WTC11 (cell line): ENCODE data around the gene LCA5L. TPM values are rescaled to one million over a fixed set of nuclear protein-coding genes. Genes with fewer than 3 reads are reported as not detected.

Source experiments
- ATAC-seq: fragments of 200-7000 bp; cut with Tn5 transposase; 2 replicates; pipeline ENCODE4 v1.10.0; 2021; ENCODE audit warnings: mild to moderate bottlenecking, moderate library complexity
- CTCF ChIA-PET: fragments of 300-600 bp; sonication (Branson Sonifier 250); formaldehyde crosslinking; loops from one replicate; lab custom pipeline; 2021; ENCODE audit warnings: antibody characterized with exemption; lab: Charles Lee
- POLR2A ChIA-PET: fragments of 350-600 bp; sonication (Branson Sonifier 250); formaldehyde crosslinking; loops from one replicate; lab custom pipeline; 2021; ENCODE audit warnings: antibody characterized with exemption; lab: Charles Lee
- DNase-seq: peaks from one replicate; pipeline ENCODE4 v3.0.0; 2021; ENCODE audit warnings: low spot score
- H3K27ac Mint-ChIP-seq: 2 replicates; pipeline ENCODE4 v1.8.0; 2021; ENCODE audit warnings: mixed read lengths
- H3K27me3 Mint-ChIP-seq: 2 replicates; pipeline ENCODE4 v1.8.0; 2021; ENCODE audit warnings: low read depth, mild to moderate bottlenecking, moderate library complexity, mixed read lengths
- H3K36me3 Mint-ChIP-seq: 2 replicates; pipeline ENCODE4 v1.8.0; 2021; ENCODE audit warnings: mixed read lengths
- H3K4me1 Mint-ChIP-seq: 2 replicates; pipeline ENCODE4 v1.8.0; 2022; ENCODE audit warnings: mixed read lengths
- H3K4me3 Mint-ChIP-seq: 2 replicates; pipeline ENCODE4 v1.8.0; 2021; ENCODE audit warnings: mild to moderate bottlenecking, moderate library complexity, mixed read lengths
- H3K9me3 Mint-ChIP-seq: 2 replicates; pipeline ENCODE4 v1.8.0; 2021; ENCODE audit warnings: mixed read lengths
- E2F1 ChIP-seq: sonication (generic); formaldehyde crosslinking; IDR thresholded peaks from 2 replicates; pipeline ENCODE4 v1.8.0; 2022; ENCODE audit warnings: mild to moderate bottlenecking, missing genetic modification reagents
- ETV6 ChIP-seq: sonication (generic); formaldehyde crosslinking; IDR thresholded peaks from 2 replicates; pipeline ENCODE4 v1.8.1; 2022; ENCODE audit warnings: mild to moderate bottlenecking, missing genetic modification reagents
- GTF2I ChIP-seq: fragments of 250-450 bp; sonication (Bioruptor Pico); conservative IDR thresholded peaks from 2 replicates; pipeline ENCODE4 v1.4.0; 2021; ENCODE audit warnings: mild to moderate bottlenecking
- HMGXB4 ChIP-seq: sonication (generic); formaldehyde crosslinking; IDR thresholded peaks from 2 replicates; pipeline ENCODE4 v1.8.1; 2023; ENCODE audit warnings: mild to moderate bottlenecking, moderate library complexity, missing genetic modification reagents
- NFATC4 ChIP-seq: fragments of 250-450 bp; sonication (Bioruptor Pico); IDR thresholded peaks from 2 replicates; pipeline ENCODE4 v1.9.0; 2021; ENCODE audit warnings: mild to moderate bottlenecking
- NR3C1 ChIP-seq: sonication (generic); formaldehyde crosslinking; conservative IDR thresholded peaks from 2 replicates; pipeline ENCODE4 v1.8.1; 2023; ENCODE audit warnings: low read depth, mild to moderate bottlenecking, missing genetic modification reagents
- SP1 ChIP-seq: sonication (generic); formaldehyde crosslinking; conservative IDR thresholded peaks from 2 replicates; pipeline ENCODE4 v1.8.1; 2022; ENCODE audit warnings: missing genetic modification reagents
- TEAD1 ChIP-seq: sonication (generic); formaldehyde crosslinking; IDR thresholded peaks from 2 replicates; pipeline ENCODE4 v1.8.0; 2022; ENCODE audit warnings: mild to moderate bottlenecking, missing genetic modification reagents
- ZNF121 ChIP-seq: sonication (generic); formaldehyde crosslinking; IDR thresholded peaks from 2 replicates; pipeline ENCODE4 v1.8.0; 2023; ENCODE audit warnings: missing genetic modification reagents
- ZNF281 ChIP-seq: sonication (generic); formaldehyde crosslinking; IDR thresholded peaks from 2 replicates; pipeline ENCODE4 v1.8.0; 2023; ENCODE audit warnings: mild to moderate bottlenecking, missing genetic modification reagents
- ZNF396 ChIP-seq: fragments of 250-450 bp; sonication (Bioruptor Pico); IDR thresholded peaks from 2 replicates; pipeline ENCODE4 v1.8.0; 2021; ENCODE audit warnings: mild to moderate bottlenecking, moderate library complexity, borderline replicate concordance
- total RNA-seq: library from RNA; stranded (reverse); gene quantifications from 3 replicates; pipeline ENCODE4 v1.2.3, GENCODE V29; 2021
- TF ChIP-seq, protein P1 (sequence below): fragments of 250-450 bp; sonication (Bioruptor Pico); IDR thresholded peaks from 2 replicates; pipeline ENCODE4 v1.9.0; 2021; ENCODE audit warnings: moderate library complexity, mild to moderate bottlenecking, inconsistent platforms, borderline replicate concordance
- TF ChIP-seq, protein P2 (sequence below): sonication (generic); formaldehyde crosslinking; IDR thresholded peaks from 2 replicates; pipeline ENCODE4 v1.8.0; 2022; ENCODE audit warnings: missing genetic modification reagents
- TF ChIP-seq, protein P3 (sequence below): sonication (generic); formaldehyde crosslinking; IDR thresholded peaks from 2 replicates; pipeline ENCODE4 v1.8.1; 2023; ENCODE audit warnings: mild to moderate bottlenecking, missing genetic modification reagents, moderate library complexity
- TF ChIP-seq, protein P4 (sequence below): fragments of 250-450 bp; sonication (Bioruptor Pico); IDR thresholded peaks from 2 replicates; pipeline ENCODE4 v1.8.0; 2021; ENCODE audit warnings: mild to moderate bottlenecking
- TF ChIP-seq, protein P5 (sequence below): fragments of 250-450 bp; sonication (Bioruptor Pico); IDR thresholded peaks from 2 replicates; pipeline ENCODE4 v2.1.2; 2022; ENCODE audit warnings: mild to moderate bottlenecking, moderate library complexity

Gene LCA5L
- total RNA-seq, 1 experiment from 2014 or later = 1.0 TPM

GRCh38 chr21:39377444-39378050, 68.0 kb downstream of the LCA5L start:
- CTCF ChIA-PET = interaction anchor here (1.1 kb wide), 1 partner anchor 10 kb away, joined by 3 read pairs; no protein-coding TSS in a partner anchor
- no peaks in the 10 kb centered on the region for H3K27me3 Mint-ChIP-seq
- no peak for ATAC-seq
- TF ChIP-seq, protein P1, sequence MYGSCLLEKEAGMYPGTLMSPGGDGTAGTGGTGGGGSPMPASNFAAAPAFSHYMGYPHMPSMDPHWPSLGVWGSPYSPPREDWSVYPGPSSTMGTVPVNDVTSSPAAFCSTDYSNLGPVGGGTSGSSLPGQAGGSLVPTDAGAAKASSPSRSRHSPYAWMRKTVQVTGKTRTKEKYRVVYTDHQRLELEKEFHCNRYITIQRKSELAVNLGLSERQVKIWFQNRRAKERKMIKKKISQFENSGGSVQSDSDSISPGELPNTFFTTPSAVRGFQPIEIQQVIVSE (CRISPR knock-in tag) = no peak
- TF ChIP-seq, protein P2, sequence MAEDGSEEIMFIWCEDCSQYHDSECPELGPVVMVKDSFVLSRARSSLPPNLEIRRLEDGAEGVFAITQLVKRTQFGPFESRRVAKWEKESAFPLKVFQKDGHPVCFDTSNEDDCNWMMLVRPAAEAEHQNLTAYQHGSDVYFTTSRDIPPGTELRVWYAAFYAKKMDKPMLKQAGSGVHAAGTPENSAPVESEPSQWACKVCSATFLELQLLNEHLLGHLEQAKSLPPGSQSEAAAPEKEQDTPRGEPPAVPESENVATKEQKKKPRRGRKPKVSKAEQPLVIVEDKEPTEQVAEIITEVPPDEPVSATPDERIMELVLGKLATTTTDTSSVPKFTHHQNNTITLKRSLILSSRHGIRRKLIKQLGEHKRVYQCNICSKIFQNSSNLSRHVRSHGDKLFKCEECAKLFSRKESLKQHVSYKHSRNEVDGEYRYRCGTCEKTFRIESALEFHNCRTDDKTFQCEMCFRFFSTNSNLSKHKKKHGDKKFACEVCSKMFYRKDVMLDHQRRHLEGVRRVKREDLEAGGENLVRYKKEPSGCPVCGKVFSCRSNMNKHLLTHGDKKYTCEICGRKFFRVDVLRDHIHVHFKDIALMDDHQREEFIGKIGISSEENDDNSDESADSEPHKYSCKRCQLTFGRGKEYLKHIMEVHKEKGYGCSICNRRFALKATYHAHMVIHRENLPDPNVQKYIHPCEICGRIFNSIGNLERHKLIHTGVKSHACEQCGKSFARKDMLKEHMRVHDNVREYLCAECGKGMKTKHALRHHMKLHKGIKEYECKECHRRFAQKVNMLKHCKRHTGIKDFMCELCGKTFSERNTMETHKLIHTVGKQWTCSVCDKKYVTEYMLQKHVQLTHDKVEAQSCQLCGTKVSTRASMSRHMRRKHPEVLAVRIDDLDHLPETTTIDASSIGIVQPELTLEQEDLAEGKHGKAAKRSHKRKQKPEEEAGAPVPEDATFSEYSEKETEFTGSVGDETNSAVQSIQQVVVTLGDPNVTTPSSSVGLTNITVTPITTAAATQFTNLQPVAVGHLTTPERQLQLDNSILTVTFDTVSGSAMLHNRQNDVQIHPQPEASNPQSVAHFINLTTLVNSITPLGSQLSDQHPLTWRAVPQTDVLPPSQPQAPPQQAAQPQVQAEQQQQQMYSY (CRISPR knock-in tag) = 0 out of 2 replicates have a peak, but pooled peaks have one; percentile 5
- TF ChIP-seq, all 79 proteins: peak for 1
- POLR2A ChIA-PET = no interaction called here
- no peak for DNase-seq
- peaks cover 25% of the 10 kb centered on the region for H3K4me1 Mint-ChIP-seq
- H3K9me3 Mint-ChIP-seq = no peaks in the 10 kb centered on the region
- peaks cover 3% of the 10 kb centered on the region; the same call in 1 of the 2 replicates for H3K36me3 Mint-ChIP-seq
- no peak overlapping the region for H3K27ac Mint-ChIP-seq
- H3K4me3 Mint-ChIP-seq = no peak overlapping the region

DNA sequence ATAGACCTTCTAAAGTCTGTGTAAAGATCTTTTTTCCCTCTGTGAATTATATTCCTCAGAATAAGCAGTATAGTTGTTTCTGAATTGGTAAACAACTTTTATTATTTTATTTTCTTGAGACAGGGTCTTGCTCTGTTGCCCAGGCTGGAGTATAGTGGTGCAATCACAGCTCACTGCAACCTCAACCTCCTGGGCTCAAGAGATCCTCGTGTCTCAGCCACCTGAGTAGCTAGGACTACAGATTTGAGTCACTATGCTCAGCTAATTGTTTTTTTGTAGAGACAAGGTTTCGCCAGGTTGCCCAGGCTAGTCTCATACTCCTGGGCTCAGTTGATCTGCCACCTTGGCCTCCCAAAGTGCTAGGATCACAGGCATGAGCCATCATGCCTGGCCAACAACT, 70.1 kb downstream of the LCA5L start:
- ChIA-PET CTCF (no interaction called here), POLR2A (no interaction called here)
- no peaks in the 10 kb centered on the region for H3K9me3 Mint-ChIP-seq
- no peak overlapping the region for H3K27ac Mint-ChIP-seq
- no peak for TF ChIP-seq ETV6 (CRISPR knock-in tag)
- TF ChIP-seq ZNF121 (CRISPR knock-in tag) = 0 out of 2 replicates have a peak, but pooled peaks have one; percentile 15
- no peak for TF ChIP-seq GTF2I (CRISPR knock-in tag)
- H3K36me3 Mint-ChIP-seq = no peaks in the 10 kb centered on the region
- H3K4me3 Mint-ChIP-seq = no peak overlapping the region
- peaks cover 16% of the 10 kb centered on the region for H3K4me1 Mint-ChIP-seq
- H3K27me3 Mint-ChIP-seq = no peaks in the 10 kb centered on the region
- ATAC-seq (no peak), DNase-seq (no peak)

DNA sequence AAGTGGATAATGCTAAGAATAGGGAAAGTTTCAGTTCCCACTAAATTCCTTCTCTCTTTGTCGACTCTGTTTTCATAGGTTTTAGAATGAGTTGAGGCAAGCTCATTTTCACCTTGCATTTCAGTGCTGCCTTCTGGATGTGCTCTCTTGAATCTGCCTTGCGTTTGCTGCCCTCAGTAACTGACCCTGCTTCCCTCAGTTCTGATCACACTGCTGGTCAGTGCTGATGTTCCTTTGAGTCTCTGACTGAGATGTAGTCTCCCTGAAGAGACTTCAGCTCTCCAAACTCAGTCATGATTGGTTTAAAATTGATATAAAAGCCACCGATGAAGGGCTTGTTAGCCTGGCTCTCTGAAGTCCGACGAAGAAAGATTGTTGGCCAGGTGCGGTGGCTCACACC, 71.5 kb downstream of the LCA5L start:
- ATAC-seq = no peak
- Mint-ChIP-seq H3K9me3 (no peaks in the 10 kb centered on the region), H3K4me1 (peaks cover 12% of the 10 kb centered on the region), H3K36me3 (no peaks in the 10 kb centered on the region), H3K4me3 (no peak overlapping the region), H3K27me3 (no peaks in the 10 kb centered on the region), H3K27ac (peak overlapping the region; percentile 20)
- DNase-seq = no peak
- ChIA-PET CTCF (interaction anchor here (0.9 to 1.7 kb wide), 8 partner anchors 10 to 191 kb away, joined by 3 to 12 read pairs (median 4); partner anchors contain the start of gene PSMG1), POLR2A (interaction anchor here (1.0 kb wide), 1 partner anchor 13 kb away, joined by 5 read pairs; no protein-coding TSS in a partner anchor)
- TF ChIP-seq ZNF281 = no peak
- TF ChIP-seq, protein P3, sequence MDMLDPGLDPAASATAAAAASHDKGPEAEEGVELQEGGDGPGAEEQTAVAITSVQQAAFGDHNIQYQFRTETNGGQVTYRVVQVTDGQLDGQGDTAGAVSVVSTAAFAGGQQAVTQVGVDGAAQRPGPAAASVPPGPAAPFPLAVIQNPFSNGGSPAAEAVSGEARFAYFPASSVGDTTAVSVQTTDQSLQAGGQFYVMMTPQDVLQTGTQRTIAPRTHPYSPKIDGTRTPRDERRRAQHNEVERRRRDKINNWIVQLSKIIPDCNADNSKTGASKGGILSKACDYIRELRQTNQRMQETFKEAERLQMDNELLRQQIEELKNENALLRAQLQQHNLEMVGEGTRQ = no peak
- no peak for TF ChIP-seq E2F1 (CRISPR knock-in tag)
- TF ChIP-seq NFATC4 = no peak
- TF ChIP-seq, protein P4, sequence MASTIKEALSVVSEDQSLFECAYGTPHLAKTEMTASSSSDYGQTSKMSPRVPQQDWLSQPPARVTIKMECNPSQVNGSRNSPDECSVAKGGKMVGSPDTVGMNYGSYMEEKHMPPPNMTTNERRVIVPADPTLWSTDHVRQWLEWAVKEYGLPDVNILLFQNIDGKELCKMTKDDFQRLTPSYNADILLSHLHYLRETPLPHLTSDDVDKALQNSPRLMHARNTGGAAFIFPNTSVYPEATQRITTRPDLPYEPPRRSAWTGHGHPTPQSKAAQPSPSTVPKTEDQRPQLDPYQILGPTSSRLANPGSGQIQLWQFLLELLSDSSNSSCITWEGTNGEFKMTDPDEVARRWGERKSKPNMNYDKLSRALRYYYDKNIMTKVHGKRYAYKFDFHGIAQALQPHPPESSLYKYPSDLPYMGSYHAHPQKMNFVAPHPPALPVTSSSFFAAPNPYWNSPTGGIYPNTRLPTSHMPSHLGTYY (CRISPR knock-in tag) = no peak
- TF ChIP-seq ZNF396 (CRISPR knock-in tag) = no peak
- TF ChIP-seq, protein P5, sequence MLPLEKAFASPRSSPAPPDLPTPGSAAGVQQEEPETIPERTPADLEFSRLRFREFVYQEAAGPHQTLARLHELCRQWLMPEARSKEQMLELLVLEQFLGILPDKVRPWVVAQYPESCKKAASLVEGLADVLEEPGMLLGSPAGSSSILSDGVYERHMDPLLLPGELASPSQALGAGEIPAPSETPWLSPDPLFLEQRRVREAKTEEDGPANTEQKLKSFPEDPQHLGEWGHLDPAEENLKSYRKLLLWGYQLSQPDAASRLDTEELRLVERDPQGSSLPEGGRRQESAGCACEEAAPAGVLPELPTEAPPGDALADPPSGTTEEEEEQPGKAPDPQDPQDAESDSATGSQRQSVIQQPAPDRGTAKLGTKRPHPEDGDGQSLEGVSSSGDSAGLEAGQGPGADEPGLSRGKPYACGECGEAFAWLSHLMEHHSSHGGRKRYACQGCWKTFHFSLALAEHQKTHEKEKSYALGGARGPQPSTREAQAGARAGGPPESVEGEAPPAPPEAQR (CRISPR knock-in tag) = no peak
- TF ChIP-seq HMGXB4 (CRISPR knock-in tag) = no peak
- no peak for TF ChIP-seq TEAD1 (CRISPR knock-in tag)
- TF ChIP-seq SP1 (CRISPR knock-in tag) = no peak
- no peak for TF ChIP-seq NR3C1 (CRISPR knock-in tag)
